HG03457 (cell line): Measurements from ENCODE around the gene FGD6.
"Not testable (repeated sequence)": the region's sequence is repeated elsewhere in the genome, so short reads cannot be mapped to it uniquely, and the experiment has no call there.

ENCODE experiments used
- ATAC-seq: cut with Tn5 transposase; IDR thresholded peaks from one replicate; pipeline ENCODE4 v1.9.1; 2021; ENCODE audit warnings: moderate number of reproducible peaks; ENCODE audit not compliant: unreplicated experiment

Gene FGD6

GRCh38 chr12:95217377-95218149 is at the start of gene FGD6, which contains the start of gene VEZT:
Gene FGD6, minus strand, starts transcription at chr12:95217467. Its CDS starts 227 bp downstream, at chr12:95217240.
Gene VEZT, plus strand, starts transcription at chr12:95217807. Its CDS starts 44 bp downstream, at chr12:95217851.
- peak; percentile 86 for ATAC-seq

DNA sequence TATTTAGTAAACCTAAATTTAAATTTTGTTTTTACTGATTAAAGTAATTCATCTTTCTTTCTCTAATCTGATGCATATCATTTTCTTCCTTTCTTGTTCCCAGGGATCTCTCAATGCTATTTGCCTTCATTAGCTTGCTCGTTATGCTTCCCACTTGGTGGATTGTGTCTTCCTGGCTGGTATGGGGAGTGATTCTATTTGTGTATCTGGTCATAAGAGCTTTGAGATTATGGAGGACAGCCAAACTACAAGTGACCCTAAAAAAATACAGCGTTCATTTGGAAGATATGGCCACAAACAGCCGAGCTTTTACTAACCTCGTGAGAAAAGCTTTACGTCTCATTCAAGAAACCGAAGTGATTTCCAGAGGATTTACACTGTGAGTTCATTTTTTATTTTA is 49.0 kb upstream of the FGD6 start:
- ATAC-seq: no peak

- ATAC-seq: no peak
Measured at GRCh38 chr12:95265765-95266164, 48.5 kb upstream of the FGD6 start.

GRCh38 chr12:95262808-95263207 is 45.5 kb upstream of the FGD6 start:
- no peak for ATAC-seq

GRCh38 chr12:95261109-95261508 is 43.8 kb upstream of the FGD6 start:
- no peak for ATAC-seq

DNA sequence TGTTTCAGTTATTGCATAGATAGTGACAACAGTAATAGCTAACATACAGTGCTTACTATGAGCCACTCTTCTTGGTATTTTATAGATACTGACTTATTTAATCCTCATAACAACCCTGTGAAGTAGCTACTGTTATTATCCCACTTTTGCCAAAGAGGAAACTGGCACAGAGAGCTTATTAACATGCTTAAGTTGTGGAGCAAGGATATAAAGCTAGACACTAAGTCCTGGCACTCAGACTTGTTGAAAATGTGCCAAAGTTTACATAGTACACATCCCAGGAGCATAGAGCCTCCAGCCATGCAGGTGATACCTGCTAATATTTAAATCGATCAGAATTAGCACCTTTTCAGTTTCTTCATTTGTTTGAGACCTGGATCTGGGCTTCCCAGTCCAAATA is 42.1 kb upstream of the FGD6 start:
- no peak for ATAC-seq

GRCh38 chr12:95258803-95259202 is 41.5 kb upstream of the FGD6 start:
- ATAC-seq: no peak

GRCh38 chr12:95258151-95258550 is 40.9 kb upstream of the FGD6 start:
- no peak for ATAC-seq

GRCh38 chr12:95257541-95257940 is 40.3 kb upstream of the FGD6 start:
- no peak for ATAC-seq

DNA sequence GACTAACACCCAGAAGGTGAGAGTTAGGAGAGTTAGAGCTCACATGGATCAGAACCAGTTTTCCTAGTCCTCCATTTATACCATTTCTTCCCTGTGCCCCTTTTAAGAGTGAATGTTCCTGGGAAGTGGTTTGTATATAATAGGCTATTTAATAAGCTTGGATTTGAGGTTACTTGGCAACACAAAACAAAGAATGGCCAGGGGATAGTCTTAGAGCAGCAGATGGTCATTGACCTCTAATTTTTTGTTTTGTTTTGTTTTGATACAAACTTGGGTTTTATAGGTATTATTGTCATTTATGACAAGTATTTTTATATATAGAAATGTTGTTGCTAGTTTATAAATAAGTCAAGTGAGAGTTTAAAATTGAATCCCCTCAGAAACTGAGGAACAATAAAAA is 36.1 kb upstream of the FGD6 start:
- no peak for ATAC-seq

DNA sequence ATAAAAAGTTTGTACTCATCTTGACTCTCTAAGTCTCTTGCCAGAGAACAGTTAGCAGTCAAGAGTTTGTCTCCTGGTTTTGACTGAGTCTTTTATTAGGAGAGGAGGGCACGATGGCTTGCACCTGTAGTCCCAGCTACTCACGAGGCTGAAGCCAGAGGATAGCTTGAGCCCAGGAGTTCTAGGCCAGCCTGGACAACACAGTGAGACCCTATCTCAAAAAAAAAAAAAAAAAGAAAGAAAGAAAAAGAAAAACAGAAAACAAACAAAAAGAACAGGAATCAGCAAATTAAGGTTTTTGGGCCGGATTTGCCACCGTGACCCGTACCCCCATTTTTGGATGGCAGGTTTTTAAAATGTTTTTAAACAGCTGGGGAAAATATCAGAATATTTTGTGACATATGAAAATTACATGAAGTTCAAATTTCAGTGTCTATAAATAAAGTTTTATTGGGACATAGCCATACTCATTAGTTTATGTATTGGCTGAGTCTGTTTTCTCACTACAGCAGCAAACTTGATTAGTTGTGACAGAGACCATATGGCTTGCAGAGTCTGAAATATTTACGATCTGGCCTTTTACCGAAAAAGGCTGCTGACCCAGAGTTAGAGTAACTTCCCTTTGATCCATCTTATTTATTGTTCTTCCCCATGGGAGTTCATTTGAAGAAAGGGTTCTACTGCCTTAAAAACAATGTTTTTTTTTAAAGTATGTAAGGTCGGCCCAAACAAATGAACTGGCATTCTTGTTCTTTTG is 31.5 kb upstream of the FGD6 start:
- no peak for ATAC-seq

DNA sequence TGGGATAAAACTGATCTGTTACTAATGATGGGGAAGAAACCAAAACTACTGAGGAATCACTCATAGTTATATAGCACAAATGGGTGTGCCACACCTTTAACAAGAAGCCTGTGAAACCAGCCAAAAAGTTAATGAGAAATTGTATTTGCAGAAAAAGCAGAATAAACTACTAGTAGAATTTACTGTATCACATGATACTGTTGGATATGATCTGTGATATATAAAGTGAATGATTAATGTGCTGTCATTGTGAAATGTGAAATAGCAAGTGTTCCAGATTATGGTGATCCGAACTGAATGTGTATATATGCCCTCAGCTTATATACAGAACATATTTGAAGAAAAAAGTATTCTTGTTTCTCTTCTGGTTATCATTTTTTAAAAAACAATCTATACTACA is 30.8 kb upstream of the FGD6 start:
- ATAC-seq: no peak

DNA sequence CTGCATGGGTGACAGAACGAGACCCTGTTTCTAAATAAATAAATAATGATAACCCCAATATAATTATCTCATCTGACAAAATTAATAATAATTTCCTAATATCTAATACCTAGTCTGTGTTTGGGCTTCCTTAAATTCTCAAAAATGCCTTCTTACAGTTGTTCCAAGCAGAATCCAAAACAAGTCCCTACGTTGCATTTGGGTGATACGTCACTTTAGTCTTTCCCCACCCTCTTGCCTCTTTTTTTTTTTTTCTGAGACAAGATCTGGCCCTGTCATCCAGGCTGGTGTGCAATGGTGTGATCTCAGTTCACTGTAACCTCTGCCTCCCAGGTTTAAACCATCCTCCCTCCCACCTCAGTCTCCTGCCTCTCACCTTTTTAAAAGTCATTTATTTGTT is 27.1 kb upstream of the FGD6 start:
- no peak for ATAC-seq

GRCh38 chr12:95243497-95244183 is 26.4 kb upstream of the FGD6 start:
- no peak for ATAC-seq

GRCh38 chr12:95241761-95242506 is 24.7 kb upstream of the FGD6 start:
- ATAC-seq: no peak

- ATAC-seq: not testable (repeated sequence)
Measured at GRCh38 chr12:95241138-95241537, 23.9 kb upstream of the FGD6 start.

DNA sequence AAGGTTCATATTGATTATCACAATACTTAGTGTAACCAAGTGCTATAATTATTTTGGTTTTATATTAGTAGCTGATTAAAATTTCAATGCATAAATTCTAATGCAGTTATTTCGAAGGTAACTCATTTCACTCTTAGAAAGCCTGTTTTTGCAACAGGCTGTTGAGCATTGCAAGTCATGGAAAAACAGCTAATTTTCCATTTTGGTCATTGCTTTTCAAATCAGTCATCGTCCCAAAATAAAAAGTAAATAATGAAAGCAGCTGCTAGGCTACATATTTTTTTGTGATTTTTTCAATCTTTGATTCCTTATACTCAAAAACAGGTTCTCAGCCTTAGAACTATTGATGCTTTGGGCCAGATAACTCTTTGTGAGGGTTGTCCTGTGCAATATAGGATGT is 23.3 kb upstream of the FGD6 start:
- ATAC-seq: no peak

DNA sequence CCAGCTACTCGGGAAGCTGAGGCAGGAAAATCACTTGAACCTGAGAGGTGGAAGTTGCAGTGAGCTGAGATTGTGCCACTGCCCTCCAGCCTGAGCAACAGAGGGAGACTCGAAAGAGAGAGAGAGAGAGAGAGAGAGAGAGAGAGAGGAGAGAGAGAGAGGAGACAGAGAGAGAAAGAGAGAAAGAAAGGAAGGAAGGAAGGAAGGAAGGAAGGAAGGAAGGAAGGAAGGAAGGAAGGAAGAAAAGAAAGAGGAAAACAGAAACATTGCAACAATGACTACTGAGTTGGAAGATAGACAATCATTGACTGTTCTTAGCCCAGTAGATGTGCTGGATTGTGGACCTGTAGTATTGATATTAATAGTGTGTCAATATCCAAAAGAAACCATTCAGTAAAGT is 22.6 kb upstream of the FGD6 start:
- not testable (repeated sequence) for ATAC-seq

DNA sequence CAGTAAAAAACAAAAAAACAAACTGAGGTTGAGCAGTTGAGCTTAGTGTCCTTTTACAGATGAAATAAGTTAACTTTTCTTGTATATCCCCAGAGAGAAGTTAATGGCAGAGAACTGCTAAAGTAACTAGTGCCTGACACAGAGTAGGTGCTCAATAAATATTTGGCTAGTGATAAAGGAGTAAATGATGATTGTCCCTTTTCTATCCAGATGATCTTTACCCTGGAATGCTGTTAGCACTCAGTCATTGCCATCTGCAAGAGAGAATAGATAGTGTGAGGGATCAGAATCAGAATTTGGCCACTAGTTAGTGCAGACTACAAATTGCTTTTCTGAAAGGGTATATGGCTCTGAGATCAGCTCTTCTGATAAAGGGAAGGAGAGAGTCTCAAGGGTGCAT is 21.9 kb upstream of the FGD6 start:
- ATAC-seq: no peak

GRCh38 chr12:95238150-95238549 is 20.9 kb upstream of the FGD6 start:
- no peak for ATAC-seq

DNA sequence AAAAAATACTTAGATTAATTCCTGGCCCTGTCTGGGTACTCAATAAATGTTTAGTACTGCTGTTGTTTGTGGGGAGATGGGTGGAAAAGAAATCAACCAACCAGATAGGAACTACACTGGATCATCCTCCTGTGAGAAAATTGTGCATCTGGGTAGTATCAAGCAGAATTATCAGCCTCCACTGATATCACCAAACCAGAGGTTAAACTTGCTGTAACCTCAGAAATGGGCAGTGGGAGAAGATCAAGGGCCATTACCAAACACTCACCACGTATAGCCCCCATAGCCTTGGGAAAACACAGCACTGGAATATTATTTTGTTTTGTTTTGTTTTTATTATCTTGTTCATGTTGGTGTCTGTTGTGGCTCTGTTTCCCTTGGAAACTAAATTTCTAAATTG is 20.0 kb upstream of the FGD6 start:
- ATAC-seq: no peak
